GM12878 (cell line): ENCODE measurements around the gene MAPRE3.

Source experiments
- EP300 ChIP-seq, 2 experiments: fragments of 150-350 bp in 1 of 2; IDR thresholded peaks; 2 replicates each; pipeline ENCODE4 v1.6.1; 2011 to 2012; ENCODE audit warnings: low read depth in 2 of 2, low read length in 2 of 2, borderline replicate concordance in 1 of 2, improper control_type of control experiment in 1 of 2, inconsistent platforms in 1 of 2; ENCODE audit not compliant: control insufficient read depth in 1 of 2
- EZH2 ChIP-seq: IDR thresholded peaks from 2 replicates; pipeline ENCODE4 v1.6.1; 2012; ENCODE audit warnings: low read depth, mild to moderate bottlenecking, control low read depth, inconsistent platforms, low read length, borderline replicate concordance; ENCODE audit not compliant: control insufficient read depth
- JUND ChIP-seq: IDR thresholded peaks from 2 replicates; pipeline ENCODE4 v1.6.1; 2012; ENCODE audit warnings: low read depth, mild to moderate bottlenecking, low read length, improper control_type of control experiment, moderate library complexity
- RCOR1 ChIP-seq: conservative IDR thresholded peaks from 2 replicates; pipeline ENCODE4 v1.6.1; 2012; ENCODE audit warnings: low read depth, low read length, improper control_type of control experiment
- SPI1 ChIP-seq: IDR thresholded peaks from 2 replicates; pipeline ENCODE4 v1.6.1; 2011; ENCODE audit warnings: low read depth, mild to moderate bottlenecking, low read length, moderate library complexity, borderline replicate concordance; ENCODE audit not compliant: insufficient read depth
- ZNF217 ChIP-seq: fragments of 450-650 bp; IDR thresholded peaks from 2 replicates; pipeline ENCODE4 v1.6.1; 2017; ENCODE audit warnings: antibody characterized with exemption, mild to moderate bottlenecking
- TF ChIP-seq, protein P1 (sequence below): IDR thresholded peaks from 2 replicates; pipeline ENCODE4 v1.6.1; 2011; ENCODE audit warnings: borderline replicate concordance, low read depth, mild to moderate bottlenecking, moderate library complexity, low read length; ENCODE audit not compliant: insufficient read depth, poor library complexity, severe bottlenecking
- TF ChIP-seq, protein P2 (sequence below), 3 experiments: IDR thresholded peaks in 2 of 3; conservative IDR thresholded peaks in 1 of 3; 2 replicates each; pipeline ENCODE4 v1.5.1; 2011; ENCODE audit warnings: low read depth in 3 of 3, low read length in 3 of 3, mild to moderate bottlenecking in 3 of 3, control low read depth in 2 of 3, moderate library complexity in 2 of 3, inconsistent platforms in 1 of 3, mixed read lengths in 1 of 3; ENCODE audit not compliant: control insufficient read depth in 2 of 3, insufficient read depth in 1 of 3; ENCODE audit errors: extremely low read depth in 1 of 3
- TF ChIP-seq, protein P3 (sequence below): IDR thresholded peaks from 2 replicates; pipeline ENCODE4 v1.6.1; 2011; ENCODE audit warnings: low read depth, low read length, improper control_type of control experiment, borderline replicate concordance

DNA sequence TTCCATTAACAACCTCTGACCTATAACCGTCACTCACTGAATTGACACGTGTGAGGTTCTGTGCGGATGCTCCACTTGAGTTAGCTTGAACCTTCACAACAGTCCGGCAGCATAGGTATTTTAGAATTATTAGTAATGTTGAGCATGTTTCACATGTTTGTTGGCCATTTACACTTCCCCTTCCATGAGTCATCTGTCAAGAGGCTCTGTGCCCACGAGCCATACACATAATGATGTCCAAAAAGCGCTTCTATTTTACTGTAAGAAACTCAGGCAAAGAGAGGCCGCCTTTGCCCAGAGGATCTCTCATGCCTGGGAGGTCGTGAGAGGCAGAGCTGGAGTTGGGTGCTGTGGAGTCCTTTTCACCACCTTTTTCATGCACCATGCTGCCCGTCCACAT lies 33.4 kb downstream of the MAPRE3 start:
- TF ChIP-seq, protein P1, sequence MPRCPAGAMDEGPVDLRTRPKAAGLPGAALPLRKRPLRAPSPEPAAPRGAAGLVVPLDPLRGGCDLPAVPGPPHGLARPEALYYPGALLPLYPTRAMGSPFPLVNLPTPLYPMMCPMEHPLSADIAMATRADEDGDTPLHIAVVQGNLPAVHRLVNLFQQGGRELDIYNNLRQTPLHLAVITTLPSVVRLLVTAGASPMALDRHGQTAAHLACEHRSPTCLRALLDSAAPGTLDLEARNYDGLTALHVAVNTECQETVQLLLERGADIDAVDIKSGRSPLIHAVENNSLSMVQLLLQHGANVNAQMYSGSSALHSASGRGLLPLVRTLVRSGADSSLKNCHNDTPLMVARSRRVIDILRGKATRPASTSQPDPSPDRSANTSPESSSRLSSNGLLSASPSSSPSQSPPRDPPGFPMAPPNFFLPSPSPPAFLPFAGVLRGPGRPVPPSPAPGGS: peak; percentile 45
- TF ChIP-seq EZH2 (no peak), RCOR1 (no peak), JUND (no peak), ZNF217 (no peak), EP300 (IDR thresholded peaks at IDR 0.05; ENCODE audit: borderline replicate concordance in 1 of 2, control insufficient read depth in 1 of 2, low read depth in 2 of 2, low read length in 2 of 2) (no peak), SPI1 (peak; percentile 64; the same call in 1 of the 2 replicates)
- TF ChIP-seq, protein P2, sequence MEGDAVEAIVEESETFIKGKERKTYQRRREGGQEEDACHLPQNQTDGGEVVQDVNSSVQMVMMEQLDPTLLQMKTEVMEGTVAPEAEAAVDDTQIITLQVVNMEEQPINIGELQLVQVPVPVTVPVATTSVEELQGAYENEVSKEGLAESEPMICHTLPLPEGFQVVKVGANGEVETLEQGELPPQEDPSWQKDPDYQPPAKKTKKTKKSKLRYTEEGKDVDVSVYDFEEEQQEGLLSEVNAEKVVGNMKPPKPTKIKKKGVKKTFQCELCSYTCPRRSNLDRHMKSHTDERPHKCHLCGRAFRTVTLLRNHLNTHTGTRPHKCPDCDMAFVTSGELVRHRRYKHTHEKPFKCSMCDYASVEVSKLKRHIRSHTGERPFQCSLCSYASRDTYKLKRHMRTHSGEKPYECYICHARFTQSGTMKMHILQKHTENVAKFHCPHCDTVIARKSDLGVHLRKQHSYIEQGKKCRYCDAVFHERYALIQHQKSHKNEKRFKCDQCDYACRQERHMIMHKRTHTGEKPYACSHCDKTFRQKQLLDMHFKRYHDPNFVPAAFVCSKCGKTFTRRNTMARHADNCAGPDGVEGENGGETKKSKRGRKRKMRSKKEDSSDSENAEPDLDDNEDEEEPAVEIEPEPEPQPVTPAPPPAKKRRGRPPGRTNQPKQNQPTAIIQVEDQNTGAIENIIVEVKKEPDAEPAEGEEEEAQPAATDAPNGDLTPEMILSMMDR (IDR thresholded peaks at IDR 0.05 in 2 of 3, conservative IDR thresholded peaks at IDR 0.05 in 1 of 3; ENCODE audit: control insufficient read depth in 2 of 3, extremely low read depth in 1 of 3, insufficient read depth in 1 of 3, low read depth in 3 of 3, low read length in 3 of 3): no peak
- TF ChIP-seq, protein P3, sequence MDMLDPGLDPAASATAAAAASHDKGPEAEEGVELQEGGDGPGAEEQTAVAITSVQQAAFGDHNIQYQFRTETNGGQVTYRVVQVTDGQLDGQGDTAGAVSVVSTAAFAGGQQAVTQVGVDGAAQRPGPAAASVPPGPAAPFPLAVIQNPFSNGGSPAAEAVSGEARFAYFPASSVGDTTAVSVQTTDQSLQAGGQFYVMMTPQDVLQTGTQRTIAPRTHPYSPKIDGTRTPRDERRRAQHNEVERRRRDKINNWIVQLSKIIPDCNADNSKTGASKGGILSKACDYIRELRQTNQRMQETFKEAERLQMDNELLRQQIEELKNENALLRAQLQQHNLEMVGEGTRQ: no peak
